Islet precursor cell (in vitro differentiated cells): ENCODE measurements around the gene SERPINB7.
"Not testable (repeated sequence)": the region's sequence is repeated elsewhere in the genome, so short reads cannot be mapped to it uniquely, and the experiment has no call there.

ENCODE experiments used
- DNase-seq: peaks from one replicate; pipeline ENCODE4 v3.0.0-alpha.2; 2018

Gene SERPINB7, protein sequence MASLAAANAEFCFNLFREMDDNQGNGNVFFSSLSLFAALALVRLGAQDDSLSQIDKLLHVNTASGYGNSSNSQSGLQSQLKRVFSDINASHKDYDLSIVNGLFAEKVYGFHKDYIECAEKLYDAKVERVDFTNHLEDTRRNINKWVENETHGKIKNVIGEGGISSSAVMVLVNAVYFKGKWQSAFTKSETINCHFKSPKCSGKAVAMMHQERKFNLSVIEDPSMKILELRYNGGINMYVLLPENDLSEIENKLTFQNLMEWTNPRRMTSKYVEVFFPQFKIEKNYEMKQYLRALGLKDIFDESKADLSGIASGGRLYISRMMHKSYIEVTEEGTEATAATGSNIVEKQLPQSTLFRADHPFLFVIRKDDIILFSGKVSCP

DNA sequence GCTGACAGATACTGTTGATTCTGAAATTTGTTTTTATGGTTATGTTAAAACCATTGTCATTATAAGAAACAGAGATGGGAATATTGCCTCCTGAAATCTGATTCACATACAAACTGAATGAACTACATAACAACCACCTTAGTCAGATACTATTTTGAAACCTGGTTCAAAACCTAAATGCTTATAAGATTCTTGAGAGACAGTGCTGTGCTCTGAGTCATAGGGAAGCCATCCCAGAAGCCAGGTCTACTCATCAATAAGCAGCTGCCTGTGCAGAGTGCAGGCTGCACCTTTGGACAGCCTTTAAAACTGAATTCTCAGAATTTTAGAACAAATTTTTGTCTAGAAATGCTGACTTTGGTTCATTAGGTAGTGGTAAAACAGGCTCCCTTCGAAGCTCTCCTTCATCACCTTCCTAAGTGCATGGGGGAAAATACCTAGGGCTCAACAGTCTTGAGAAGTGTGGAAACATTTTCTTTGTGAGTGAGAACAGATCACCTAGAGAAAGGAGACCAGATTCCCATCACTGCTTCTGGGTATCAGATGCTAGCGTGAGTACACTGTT lies at the start of gene SERPINB7:
Gene SERPINB7, plus strand, starts transcription at position 253 of the 565 bp plus-strand sequence. CDS start 6,955 bp downstream, outside the sequence.
- peak; percentile 84 for DNase-seq

- DNase-seq = no peak
These were observed 49.3 kb upstream of the SERPINB7 start for GRCh38 chr18:63725682-63726480.

DNA sequence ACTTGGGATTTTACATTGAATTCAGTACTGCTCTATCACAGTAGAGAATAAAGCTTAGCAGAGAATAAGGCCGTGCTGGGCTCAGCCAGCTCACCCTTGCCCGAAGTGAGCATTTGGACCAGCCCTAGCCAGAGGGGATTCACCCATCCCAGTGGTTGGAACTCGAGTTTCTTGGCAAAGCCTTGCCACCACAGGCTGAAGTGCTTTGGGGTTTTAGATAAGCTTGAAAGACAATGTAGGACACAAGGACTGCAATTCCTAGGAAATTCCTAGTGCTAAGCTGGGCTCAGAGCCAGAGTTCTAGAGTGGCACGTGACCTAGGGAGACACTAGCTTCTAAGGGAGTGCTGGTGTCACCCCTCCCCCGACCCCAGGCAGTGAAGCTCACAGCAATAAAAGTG lies 44.4 kb upstream of the SERPINB7 start:
- DNase-seq = no peak

DNA sequence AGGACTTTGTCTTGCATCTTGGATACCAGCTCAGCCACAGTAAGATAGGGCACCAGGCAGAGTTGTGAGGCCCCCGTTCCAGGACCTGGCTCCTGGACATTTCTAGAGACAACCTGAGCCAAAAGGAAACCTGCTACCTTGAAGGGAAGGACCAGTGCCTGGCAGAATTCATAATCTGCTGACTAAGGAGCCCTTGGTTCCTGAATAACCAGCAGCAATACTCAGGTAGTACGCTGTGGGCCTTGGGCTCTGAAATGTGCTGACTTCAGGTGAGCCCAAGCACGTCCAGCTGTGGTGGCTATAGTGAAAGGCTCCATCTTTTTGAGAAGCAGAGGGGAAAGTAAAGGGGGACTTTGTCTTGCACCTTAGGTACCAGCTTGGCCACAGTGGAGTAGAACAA lies 44.0 kb upstream of the SERPINB7 start:
- no peak for DNase-seq

GRCh38 chr18:63736876-63737275 lies 38.3 kb upstream of the SERPINB7 start:
- DNase-seq = no peak

DNA sequence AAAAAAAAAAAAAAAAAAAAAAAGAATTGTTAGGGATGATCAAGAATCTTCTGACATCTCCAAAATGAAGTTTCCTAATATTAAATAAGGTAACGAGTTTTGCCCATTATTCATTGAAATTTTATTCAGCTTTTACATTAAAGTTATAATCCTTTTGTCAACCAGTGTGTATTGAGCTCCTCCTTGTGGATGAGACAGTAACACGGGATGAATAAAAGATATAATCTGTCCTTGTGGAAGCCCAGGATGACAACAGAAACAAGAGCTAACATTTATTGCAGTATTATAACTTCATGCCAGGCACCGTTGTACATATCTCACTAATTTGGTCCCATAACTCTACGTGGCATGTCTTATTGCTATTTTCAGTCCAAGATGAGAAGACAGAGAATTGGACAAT lies 33.4 kb upstream of the SERPINB7 start:
- DNase-seq = no peak

DNA sequence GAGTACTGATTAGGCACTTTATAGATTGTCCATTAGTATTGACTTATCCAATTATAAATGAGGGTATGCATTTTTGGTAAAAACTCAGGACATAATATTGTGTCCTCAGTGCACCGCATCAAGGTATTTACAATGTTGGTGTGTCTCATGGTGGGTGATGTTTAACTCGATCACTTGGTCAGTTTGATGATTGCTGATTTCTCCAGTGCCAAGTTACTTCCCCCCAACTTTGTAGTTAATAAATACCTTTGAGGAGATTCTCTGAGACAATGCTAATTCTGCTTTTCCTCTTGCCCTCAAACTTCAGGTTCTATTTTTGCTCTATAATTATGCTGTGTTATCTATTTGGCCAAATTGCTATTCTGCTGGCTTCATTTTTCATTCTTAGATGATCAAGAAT lies 28.2 kb upstream of the SERPINB7 start:
- DNase-seq = no peak

DNA sequence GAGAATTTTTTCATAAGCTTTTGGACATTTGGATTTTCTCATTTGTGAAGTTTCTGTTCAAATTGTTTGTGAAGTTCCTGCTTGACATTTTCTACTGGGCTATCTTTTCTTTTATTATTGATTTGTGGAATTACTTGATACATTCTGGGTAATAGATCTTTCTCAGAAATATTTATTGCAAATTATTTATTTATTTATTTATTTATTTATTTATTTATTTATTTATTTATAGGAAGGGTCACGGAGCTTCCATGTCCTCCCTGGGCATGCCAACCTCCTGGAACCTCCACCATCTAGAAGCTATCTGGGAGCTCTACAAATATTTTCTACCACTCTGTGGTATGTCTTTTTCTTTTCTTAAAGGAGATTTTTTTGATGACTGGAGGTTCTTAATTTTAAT lies 25.7 kb upstream of the SERPINB7 start:
- no peak for DNase-seq

- no peak for DNase-seq
These were observed 22.6 kb upstream of the SERPINB7 start for GRCh38 chr18:63752636-63753035.

GRCh38 chr18:63753676-63754075 lies 21.5 kb upstream of the SERPINB7 start:
- DNase-seq = no peak

DNA sequence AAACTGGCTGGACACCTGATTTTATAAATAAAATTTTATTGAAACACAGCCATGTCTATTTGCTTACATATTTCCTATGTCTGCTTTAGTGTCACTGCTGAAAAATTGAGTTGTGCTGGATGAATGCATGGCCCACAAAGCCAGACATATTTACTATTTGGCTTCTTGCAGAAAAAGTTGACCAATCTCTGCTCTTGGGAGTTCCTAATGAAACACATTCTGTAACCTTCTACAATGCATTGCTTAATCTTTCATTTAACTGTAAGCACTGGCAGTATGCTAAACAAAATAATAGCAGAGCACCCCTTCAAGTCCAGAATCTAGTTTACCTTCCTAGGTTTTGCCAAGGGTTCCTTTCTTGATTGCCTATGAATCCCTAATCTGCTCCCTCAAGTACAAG lies 17.7 kb upstream of the SERPINB7 start:
- DNase-seq = no peak

DNA sequence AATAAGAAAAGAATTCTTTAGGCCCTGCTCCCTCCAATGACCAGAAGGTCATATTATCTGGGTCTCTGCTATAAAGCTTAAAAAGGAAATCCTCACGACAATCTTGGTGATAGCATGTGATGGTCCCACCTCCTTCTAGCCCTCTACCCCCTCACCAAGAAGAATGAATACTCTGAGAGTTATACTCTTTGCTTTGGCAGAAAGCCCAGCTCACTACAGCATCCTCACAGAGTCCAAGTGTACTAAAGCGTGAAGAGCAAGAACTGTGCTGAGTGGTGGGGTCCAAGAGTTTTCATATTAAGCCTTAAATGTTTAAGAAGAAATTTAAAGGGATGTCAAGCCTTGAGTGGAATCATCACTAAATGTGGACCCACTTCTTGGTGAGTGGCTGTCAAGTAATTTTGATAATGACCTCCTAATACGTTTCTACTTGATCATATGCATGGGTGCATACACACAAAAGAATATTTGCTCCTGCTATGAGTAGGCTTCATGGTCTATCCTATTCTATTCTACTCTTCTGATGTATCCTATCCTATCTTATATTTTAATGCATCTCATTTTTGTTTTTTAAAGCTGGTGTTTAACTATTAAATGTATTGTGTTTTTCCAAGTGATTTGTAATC lies 16.5 kb upstream of the SERPINB7 start:
- DNase-seq = no peak

GRCh38 chr18:63759786-63760185 lies 15.4 kb upstream of the SERPINB7 start:
- DNase-seq = not testable (repeated sequence)

DNA sequence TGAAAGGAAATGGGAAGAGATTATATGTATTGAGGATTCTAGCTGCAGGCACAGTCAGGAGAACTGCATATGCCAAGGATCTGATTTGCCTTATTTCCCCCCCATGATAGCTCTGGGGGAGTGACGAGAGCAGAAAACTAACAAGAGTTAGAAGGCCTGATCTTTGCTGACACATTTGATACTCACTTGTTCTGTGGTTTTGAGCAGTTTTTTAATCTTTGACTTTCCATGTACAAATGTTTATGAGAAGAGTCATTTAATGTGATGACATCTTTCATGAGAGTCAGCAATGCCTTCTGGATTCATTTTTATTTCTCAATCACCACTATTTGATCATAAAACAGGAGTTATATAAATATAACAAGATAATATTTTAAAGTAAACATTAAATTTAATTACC lies 12.7 kb upstream of the SERPINB7 start:
- DNase-seq = no peak

DNA sequence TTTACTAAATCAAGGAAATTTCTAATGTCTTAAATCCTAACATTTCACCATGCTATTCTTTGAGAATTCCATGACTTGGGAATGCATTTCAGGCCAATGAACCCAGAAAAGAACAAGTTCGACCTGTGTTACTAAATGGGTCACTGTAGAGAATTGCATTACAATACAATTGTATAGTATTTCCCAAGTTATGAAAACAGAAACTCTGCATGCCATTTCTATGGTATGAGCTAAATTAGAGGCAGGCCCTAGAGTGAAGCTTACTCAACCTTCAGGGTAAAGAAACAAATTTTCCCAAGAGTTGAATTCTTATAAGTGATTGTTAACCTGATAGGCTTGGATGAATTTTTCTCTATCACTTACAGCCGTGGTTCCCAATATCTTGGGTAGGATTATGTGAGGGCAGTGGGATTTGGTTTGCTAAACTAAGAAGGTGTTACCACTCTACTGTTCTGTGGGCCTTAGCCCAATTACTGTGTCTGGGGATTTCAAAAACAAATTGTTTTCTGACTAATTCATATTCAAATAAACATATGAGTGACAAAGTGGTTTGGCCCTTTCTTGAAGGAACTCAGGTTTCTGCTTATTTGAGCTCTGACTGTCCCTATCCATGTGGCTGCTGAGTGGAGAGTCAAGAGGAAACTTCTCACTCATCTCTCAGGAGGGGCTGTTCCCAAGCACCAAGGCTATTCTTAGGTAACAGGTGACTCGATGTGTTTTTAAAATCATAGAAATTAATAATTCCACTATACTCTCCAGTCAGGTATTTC lies 11.2 kb upstream of the SERPINB7 start:
- DNase-seq = no peak

GRCh38 chr18:63765837-63766236 lies 9.4 kb upstream of the SERPINB7 start:
- DNase-seq = no peak

- DNase-seq = no peak
These were observed 1.7 kb upstream of the SERPINB7 start for GRCh38 chr18:63773551-63773950.

DNA sequence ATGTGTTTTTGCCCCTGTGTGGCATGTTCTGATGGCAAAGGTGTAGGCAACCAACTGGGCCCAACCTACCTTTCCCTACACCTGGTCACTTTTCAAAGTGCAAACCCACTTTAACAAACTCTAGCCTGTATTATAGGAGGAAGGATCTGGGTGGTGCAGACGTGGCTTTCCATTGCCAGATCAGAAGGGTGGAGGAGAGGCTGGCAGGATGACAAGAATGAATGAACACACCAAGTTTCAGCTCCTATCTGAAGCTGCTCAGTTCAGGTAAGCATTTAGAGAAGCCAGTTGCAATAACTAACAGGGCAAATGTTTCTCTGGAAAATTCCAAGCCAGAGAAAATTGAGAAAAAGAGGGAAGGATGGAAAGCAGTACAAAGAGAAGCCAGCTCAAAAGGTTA lies 707 bp upstream of the SERPINB7 start:
- no peak for DNase-seq

DNA sequence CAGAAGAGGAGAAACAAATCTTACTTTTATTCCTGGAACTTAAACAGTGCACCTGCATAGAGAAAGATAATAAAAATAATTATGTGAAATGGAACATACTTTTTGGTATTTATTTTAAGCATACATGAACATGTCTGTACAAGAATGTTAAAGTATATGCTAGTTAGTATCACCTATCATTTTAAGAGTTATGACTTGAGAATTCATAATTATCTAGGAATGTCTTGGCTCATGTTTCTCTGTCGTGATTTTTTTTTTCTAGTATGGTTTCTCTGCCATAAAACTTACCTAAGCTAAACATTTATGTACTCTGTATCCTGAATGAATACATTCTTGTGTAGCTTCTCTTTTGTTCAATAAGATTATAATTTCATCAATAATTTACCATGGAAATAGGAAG lies 4.2 kb downstream of the SERPINB7 start:
- DNase-seq = no peak

DNA sequence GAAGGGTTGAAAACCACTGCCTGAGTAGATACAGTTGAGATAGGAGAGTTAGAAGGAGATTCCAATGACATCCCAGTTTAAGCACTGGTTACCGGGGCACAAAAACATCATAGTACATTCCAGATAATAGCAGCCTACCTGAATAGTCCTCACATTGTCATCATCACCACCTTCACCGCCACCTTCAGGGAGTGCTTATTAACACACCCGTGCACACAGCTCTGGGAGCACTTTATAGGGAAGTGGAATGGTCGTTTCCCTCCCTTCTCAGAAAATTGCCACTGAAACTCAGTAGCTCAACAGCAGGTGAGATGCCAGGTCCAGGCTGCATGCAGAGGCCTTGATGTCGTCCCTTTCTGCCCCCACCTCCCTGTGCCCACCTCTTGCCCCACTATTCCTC lies 8.2 kb downstream of the SERPINB7 start:
- no peak for DNase-seq

DNA sequence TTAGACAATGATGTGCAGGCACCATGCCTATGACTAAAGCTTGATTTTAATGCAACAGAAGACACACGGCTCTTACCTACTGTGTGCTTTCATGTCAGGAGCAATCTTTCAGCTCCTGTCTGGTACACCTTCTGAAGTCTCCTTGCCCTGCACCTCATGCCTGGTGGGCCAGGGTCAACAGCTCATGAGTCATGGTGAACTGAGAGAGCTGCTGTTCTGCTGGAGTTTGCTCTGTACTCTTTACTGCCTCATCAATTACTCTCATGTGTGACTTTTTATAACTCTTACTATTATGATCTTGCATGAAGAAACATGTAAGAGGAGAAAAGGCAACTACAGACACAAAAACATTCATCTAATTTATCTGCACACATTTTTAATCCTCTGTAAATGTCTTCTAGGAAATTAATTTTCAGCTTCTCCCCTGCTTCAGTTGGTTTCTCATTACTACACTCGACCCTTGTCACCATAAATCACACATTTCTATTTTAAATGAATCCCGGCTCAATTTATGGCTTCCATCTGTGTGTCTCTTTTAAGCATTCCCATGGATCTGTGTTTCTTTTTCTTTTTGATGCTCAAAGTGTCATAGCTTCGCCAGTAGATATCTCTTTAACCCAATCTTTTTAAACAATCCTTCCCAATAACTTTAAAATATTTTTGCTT lies 9.7 kb downstream of the SERPINB7 start:
- DNase-seq = no peak

DNA sequence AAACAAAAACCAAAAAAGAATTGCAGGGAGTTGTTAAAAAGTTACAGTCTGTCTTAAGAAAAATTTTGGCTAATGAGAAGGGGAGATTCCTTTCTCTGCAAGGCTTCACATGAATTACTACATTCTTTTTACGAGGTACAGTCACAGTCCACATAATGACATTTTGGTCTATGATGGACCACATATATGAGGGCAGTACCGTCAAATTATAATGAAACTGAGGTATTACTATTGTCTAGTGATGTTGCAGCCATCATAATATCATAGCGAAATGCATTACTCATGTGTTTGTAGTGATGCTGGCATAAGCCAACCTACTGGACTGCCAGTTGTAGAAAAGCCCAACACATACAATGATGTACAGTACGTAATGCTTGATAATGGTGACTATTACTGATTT lies 12.5 kb downstream of the SERPINB7 start:
- no peak for DNase-seq
